Germinal center (tissue), 1 donor: ENCODE measurements around the gene TAS2R41.
"Not testable (repeated sequence)": the region's sequence is repeated elsewhere in the genome, so short reads cannot be mapped to it uniquely, and the experiment has no call there.

Experiments used
- DNase-seq: peaks from one replicate; pipeline ENCODE4 v3.0.0; 2012; ENCODE audit warnings: mixed read lengths, low spot score

TAS2R41 gene

GRCh38 chr7:143456992-143457793 lies 20.5 kb upstream of the TAS2R41 start:
- DNase-seq: no peak

DNA sequence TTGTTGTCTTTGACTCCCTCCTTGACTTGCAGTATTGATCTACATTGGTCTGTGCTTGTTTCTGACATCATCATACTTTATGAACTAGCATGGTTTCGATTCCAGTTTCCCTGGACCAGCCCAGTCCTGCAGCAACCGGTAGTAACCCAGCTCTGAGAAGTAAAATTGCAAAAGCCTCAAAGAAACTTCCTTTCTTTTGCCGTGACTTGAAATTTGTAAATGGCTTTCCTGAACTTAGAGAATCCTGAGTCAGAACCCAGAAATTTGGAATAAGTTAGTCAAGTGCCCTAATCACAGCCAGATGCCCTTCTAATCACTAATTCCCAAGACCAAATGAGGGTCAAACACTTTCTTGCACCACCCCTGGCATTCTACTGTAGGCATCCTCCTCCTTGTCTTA lies 19.4 kb upstream of the TAS2R41 start:
- no peak for DNase-seq

GRCh38 chr7:143458681-143459080 lies 19.0 kb upstream of the TAS2R41 start:
- DNase-seq: no peak

- DNase-seq: no peak
Observed at GRCh38 chr7:143459359-143459758, 18.3 kb upstream of the TAS2R41 start.

GRCh38 chr7:143460271-143460979 lies 17.2 kb upstream of the TAS2R41 start:
- no peak for DNase-seq

GRCh38 chr7:143462045-143462444 lies 15.6 kb upstream of the TAS2R41 start:
- no peak for DNase-seq

DNA sequence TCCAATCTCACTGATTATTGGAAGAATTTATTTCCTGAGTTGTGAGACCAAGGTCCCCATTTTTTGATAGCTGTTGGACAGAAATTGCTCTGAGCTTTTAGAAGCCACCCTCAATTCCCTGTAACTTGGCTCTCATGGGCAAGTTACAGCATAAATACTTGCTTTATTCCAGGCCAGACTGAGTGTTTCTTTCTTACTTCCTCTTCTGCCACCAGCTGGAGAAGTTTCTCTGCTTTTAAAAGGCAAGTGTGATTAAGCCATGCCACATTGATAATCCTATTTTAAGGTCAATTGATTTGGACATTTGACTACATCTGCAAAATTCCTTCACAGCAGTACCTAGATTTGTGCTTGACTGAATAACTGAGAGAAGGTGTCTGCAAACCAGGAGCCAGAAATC lies 14.1 kb upstream of the TAS2R41 start:
- DNase-seq: no peak

DNA sequence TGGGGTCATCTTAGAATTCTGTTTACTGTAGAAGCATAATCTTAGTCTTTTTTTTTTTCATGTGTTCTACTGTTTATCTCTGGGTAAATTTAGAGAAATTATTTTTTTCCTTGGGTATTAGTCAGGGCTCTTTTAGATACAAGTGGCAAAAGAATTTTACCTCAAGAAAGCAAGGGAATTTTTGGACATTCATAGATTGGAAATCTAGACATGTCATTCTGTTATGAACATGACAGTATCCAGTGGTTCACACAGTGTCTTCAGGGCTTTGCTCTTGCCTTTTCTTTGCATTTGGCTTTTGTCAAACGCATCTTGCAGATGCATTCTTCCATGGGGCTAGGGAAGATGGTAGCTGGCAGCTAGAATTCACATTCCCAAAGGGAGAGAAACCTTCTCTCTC lies 13.7 kb upstream of the TAS2R41 start:
- DNase-seq: no peak

- no peak for DNase-seq
Observed at GRCh38 chr7:143467724-143468123, 9.9 kb upstream of the TAS2R41 start.

- DNase-seq: not testable (repeated sequence)
Observed at GRCh38 chr7:143472071-143472689, 5.5 kb upstream of the TAS2R41 start.

GRCh38 chr7:143479055-143479766 lies 1.5 kb downstream of the TAS2R41 start:
- no peak for DNase-seq

- no peak for DNase-seq
Observed at GRCh38 chr7:143480501-143480900, 2.8 kb downstream of the TAS2R41 start.

DNA sequence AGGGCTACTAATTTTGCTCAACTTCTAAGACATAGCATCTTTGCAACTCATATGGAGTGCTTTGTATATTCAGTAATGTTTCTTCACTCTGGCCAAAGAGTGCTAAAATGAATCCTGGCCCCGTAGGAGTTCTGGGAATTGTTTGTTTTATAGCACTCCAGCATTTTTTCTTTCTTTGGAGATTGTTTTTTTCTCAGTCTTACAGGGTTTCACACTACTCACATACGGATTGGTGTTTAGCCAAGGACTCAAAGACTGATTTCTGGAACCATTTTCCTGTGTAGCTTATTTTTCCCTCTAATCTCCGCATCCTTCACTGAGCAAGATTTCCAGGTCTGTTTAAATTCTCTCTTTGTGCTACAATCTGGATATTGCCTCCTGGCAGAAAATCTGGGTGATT lies 6.4 kb downstream of the TAS2R41 start:
- DNase-seq: no peak

DNA sequence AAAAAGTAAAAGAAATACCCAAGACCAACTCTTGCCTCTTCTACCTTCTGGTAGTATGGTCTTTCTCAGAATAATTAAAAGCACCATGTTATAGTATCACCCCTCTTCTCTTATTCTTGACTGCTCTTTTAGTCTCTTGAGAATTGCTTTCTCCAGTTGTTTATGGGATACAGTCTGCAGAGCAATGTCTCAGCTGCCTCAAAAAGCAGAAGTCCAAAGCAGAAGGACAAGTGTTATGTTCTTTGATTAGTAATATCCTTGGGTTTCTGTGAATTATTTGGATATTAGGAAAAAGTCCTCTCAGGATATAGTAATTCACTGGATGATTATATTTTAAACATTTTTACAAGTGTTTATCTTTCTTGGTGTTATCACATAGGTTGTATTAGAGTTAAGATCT lies 7.4 kb downstream of the TAS2R41 start:
- DNase-seq: no peak

- no peak for DNase-seq
Observed at GRCh38 chr7:143485500-143485899, 7.8 kb downstream of the TAS2R41 start.

DNA sequence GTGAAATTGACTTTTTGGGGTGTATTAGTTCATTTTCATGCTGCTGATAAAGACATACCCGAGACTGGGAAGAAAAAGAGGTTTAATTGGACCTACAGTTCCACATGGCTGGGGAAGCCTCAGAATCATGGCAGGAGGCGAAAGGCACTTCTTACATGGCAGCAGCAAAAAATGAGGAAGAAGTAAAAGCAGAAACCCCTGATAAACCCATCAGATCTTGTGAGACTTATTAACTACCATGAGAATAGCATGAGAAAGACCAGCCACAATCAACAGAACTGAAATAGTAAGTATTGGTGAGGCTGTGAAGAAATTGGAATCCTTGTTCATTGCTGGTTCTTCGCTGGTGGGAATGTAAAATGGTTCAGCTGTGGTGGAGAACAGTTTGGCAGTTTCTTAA lies 8.6 kb downstream of the TAS2R41 start:
- DNase-seq: not testable (repeated sequence)

- DNase-seq: no peak
Observed at GRCh38 chr7:143487061-143487460, 9.4 kb downstream of the TAS2R41 start.

DNA sequence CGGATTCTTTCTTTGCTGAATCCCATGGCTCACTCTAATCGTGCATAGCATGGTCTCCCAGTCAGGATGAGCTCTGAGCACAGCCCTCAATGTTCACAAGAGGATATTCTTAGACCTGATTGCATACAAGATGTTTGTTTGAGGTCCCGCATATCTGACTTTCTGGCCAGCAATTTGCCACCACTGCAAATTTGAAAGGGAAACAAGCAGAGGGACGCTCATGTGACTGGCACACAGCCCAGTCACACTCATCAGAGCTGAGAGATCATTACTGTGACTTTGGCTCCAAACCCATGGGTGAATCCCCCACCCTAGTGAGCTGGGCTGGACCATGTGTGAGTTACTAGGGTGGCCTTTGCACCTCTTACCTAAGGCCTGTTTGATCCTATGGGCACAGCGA lies 9.9 kb downstream of the TAS2R41 start:
- DNase-seq: no peak

GRCh38 chr7:143490717-143491306 lies 13.1 kb downstream of the TAS2R41 start:
- no peak for DNase-seq

DNA sequence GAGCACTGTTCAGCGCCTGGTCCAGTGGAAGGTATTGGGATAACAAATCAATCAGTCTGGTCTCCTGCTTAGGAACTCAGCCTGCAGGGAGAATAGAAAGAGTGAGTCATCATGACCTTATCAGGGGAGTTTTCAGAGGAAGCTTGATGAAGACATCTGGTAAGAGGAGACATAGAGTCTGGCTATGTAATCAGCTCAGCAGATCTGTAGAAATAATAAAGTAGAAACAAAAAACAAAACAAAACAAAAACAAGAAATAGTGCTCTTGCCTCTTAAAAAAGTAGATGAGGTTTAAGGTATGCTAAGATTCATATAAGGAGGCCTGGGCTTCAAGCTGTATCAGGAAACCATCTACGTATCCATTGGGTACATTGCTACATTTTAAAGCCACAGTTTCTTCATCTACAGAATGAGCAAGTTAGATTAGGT lies 14.4 kb downstream of the TAS2R41 start:
- no peak for DNase-seq

DNA sequence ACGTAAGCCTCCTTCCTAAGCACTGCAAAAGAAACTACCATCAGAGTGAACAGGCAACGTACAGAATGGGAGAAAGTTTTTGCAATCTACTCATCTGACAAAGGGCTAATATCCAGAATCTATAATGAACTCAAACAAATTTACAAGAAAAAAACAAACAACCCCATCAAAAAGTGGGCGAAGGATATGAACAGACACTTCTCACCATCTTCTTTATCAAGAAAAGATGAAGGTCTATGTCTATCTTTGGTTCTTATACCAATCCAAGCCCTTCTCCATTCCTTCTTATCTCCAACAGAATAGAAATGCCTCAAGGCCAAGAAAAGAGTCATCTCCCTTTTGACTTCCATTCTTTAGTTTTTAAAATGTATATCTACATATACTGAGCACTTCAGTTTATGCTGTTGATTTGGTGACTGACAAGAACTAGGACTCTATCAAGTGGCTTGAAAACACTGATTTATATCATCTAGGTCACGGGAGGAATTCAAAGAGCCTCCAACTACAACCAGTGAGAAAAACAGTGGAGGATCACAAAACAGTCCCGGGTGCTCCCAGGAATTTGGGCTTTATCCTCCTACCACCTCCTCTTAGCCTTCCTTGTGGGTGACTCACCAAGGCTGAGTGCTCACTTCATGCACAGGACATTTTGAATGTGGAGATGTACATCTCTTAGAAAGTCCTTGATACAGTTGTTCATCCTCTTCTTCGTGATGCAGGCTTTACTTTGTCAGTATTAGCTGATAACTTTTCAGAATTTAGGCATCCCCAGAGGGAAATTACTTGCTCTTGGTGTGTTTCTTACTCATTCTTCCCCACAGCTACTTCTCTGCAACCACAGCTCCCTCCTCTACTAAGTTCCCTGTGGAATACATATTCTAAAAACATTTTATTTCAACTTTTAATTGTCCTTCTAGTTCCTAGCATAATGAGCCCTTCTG lies 15.4 kb downstream of the TAS2R41 start:
- no peak for DNase-seq
